Thyroid gland (tissue), 4 donors: ENCODE results near the gene ITGB2.

Experiments used
- CTCF ChIP-seq, 6 experiments: fragments of 200-600 bp in 3 of 6; fragments of 450-650 bp in 3 of 6; sonication (generic) in 3 of 6; IDR thresholded peaks; one replicate each; pipeline ENCODE4 v1.5.1; 2016 to 2019; ENCODE audit warnings: antibody characterized with exemption in 6 of 6, mild to moderate bottlenecking in 2 of 6, inconsistent platforms in 1 of 6, moderate library complexity in 1 of 6
- POLR2A ChIP-seq, 2 donors: fragments of 450-650 bp; IDR thresholded peaks; one replicate each; pipeline ENCODE4 v1.6.1; 2017; ENCODE audit warnings: antibody characterized with exemption in 2 of 2, mild to moderate bottlenecking in 2 of 2, moderate library complexity in 1 of 2

DNA sequence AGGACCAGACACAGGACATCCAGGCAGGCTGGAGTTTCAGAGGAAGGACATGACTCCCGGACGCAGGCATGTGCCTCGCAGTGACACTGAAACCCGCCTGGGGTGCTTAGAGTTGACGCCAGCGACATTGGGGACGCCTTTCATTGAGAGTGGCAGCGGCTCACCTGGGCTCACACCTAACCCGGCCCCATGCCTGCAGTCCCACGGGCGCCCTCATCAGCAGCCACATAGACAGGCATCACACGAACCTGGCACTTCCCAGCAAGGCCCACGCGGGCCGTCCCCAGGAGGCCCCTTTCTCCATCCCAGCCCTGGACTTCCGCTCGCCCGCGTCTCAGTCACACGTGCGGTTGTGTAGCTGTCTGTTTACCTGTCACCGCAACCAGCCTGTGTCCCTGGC is 17.0 kb downstream of the ITGB2 start:
- TF ChIP-seq CTCF (IDR thresholded peaks at IDR 0.05) = no peak
- no peak for TF ChIP-seq POLR2A (IDR thresholded peaks at IDR 0.05)
